KMS-11 (cell line): ENCODE data around the gene S100A5.

Experiments used
- H2AFZ ChIP-seq: fragments of 200-600 bp; sonication (generic); 2 replicates; pipeline ENCODE4 v1.6.1; 2016; ENCODE audit warnings: antibody characterized with exemption, mixed run types, low read depth
- H3K27ac ChIP-seq: fragments of 200-600 bp; sonication (generic); 2 replicates; pipeline ENCODE4 v1.6.1; 2016; ENCODE audit warnings: mild to moderate bottlenecking, mixed run types
- H3K27me3 ChIP-seq: fragments of 200-600 bp; sonication (generic); 2 replicates; pipeline ENCODE4 v1.6.1; 2017; ENCODE audit warnings: mild to moderate bottlenecking, low read depth, mixed run types, moderate library complexity; ENCODE audit not compliant: insufficient read depth
- H3K36me3 ChIP-seq: fragments of 200-600 bp; sonication (generic); 2 replicates; pipeline ENCODE4 v1.6.1; 2017; ENCODE audit warnings: mild to moderate bottlenecking, mixed run types; ENCODE audit not compliant: insufficient read depth
- H3K4me1 ChIP-seq: fragments of 200-600 bp; sonication (generic); 2 replicates; pipeline ENCODE4 v1.6.1; 2016; ENCODE audit warnings: mild to moderate bottlenecking, low read depth, mixed run types; ENCODE audit not compliant: poor library complexity, severe bottlenecking
- H3K4me2 ChIP-seq: fragments of 200-600 bp; sonication (generic); 2 replicates; pipeline ENCODE4 v1.7.0; 2016; ENCODE audit warnings: mild to moderate bottlenecking, mixed run types
- H3K4me3 ChIP-seq: fragments of 200-600 bp; sonication (generic); IDR thresholded peaks from 2 replicates; pipeline ENCODE4 v1.6.1; 2017; ENCODE audit warnings: low read depth, low read length, mixed read lengths; ENCODE audit not compliant: insufficient read depth
- H3K79me2 ChIP-seq: fragments of 200-600 bp; sonication (generic); 2 replicates; pipeline ENCODE4 v1.6.1; 2016; ENCODE audit warnings: low read depth, mixed run types; ENCODE audit not compliant: insufficient read depth
- H3K9ac ChIP-seq: fragments of 200-600 bp; sonication (generic); 2 replicates; pipeline ENCODE4 v1.6.1; 2016; ENCODE audit warnings: mild to moderate bottlenecking, mixed run types
- H4K20me1 ChIP-seq: fragments of 200-600 bp; sonication (generic); 2 replicates; pipeline ENCODE4 v1.6.1; 2016; ENCODE audit warnings: mild to moderate bottlenecking, mixed run types; ENCODE audit not compliant: insufficient read depth
- CTCF ChIP-seq: fragments of 200-600 bp; sonication (generic); conservative IDR thresholded peaks from 2 replicates; pipeline ENCODE4 v1.6.1; 2017; ENCODE audit warnings: low read depth, mild to moderate bottlenecking, antibody characterized with exemption, low read length, moderate library complexity, mixed read lengths

S100A5 gene

GRCh38 chr1:153532769-153533599, 7.8 kb downstream of the S100A5 start:
- no peaks in the 10 kb centered on the region for H3K27me3 ChIP-seq
- peaks cover 16% of the 10 kb centered on the region for H3K4me1 ChIP-seq
- H3K27ac ChIP-seq: no peak overlapping the region
- no peaks in the 10 kb centered on the region for H3K79me2 ChIP-seq
- no peaks in the 10 kb centered on the region for H4K20me1 ChIP-seq
- no peak overlapping the region for H3K4me2 ChIP-seq
- H2AFZ ChIP-seq: no peak overlapping the region
- H3K4me3 ChIP-seq: no peak overlapping the region
- peak; percentile 74 for TF ChIP-seq CTCF
- no peak overlapping the region for H3K9ac ChIP-seq
- no peaks in the 10 kb centered on the region for H3K36me3 ChIP-seq

GRCh38 chr1:153532181-153532580, 8.6 kb downstream of the S100A5 start:
- H3K27me3 ChIP-seq: no peaks in the 10 kb centered on the region
- no peak overlapping the region for H2AFZ ChIP-seq
- H3K4me2 ChIP-seq: no peak overlapping the region
- H3K4me1 ChIP-seq: peaks cover 16% of the 10 kb centered on the region
- no peak for TF ChIP-seq CTCF
- no peaks in the 10 kb centered on the region for H4K20me1 ChIP-seq
- H3K9ac ChIP-seq: no peak overlapping the region
- no peaks in the 10 kb centered on the region for H3K36me3 ChIP-seq
- no peak overlapping the region for H3K4me3 ChIP-seq
- H3K79me2 ChIP-seq: no peaks in the 10 kb centered on the region
- no peak overlapping the region for H3K27ac ChIP-seq

- no peaks in the 10 kb centered on the region for H3K36me3 ChIP-seq
- no peak for TF ChIP-seq CTCF
- H4K20me1 ChIP-seq: no peaks in the 10 kb centered on the region
- H3K27ac ChIP-seq: no peak overlapping the region
- H3K79me2 ChIP-seq: no peaks in the 10 kb centered on the region
- H2AFZ ChIP-seq: no peak overlapping the region
- H3K9ac ChIP-seq: no peak overlapping the region
- no peaks in the 10 kb centered on the region for H3K27me3 ChIP-seq
- H3K4me1 ChIP-seq: peaks cover 12% of the 10 kb centered on the region
- H3K4me2 ChIP-seq: no peak overlapping the region
- H3K4me3 ChIP-seq: no peak overlapping the region
Measured at GRCh38 chr1:153531638-153532037, 9.1 kb downstream of the S100A5 start.

GRCh38 chr1:153527683-153528040, 13.1 kb downstream of the S100A5 start:
- H3K36me3 ChIP-seq: no peaks in the 10 kb centered on the region
- H3K27ac ChIP-seq: no peak overlapping the region
- H3K4me3 ChIP-seq: no peak overlapping the region
- TF ChIP-seq CTCF: no peak
- H3K4me2 ChIP-seq: no peak overlapping the region
- no peaks in the 10 kb centered on the region for H3K79me2 ChIP-seq
- no peaks in the 10 kb centered on the region for H3K4me1 ChIP-seq
- H2AFZ ChIP-seq: no peak overlapping the region
- no peaks in the 10 kb centered on the region for H4K20me1 ChIP-seq
- H3K9ac ChIP-seq: no peak overlapping the region
- no peaks in the 10 kb centered on the region for H3K27me3 ChIP-seq
